ENCODE results near the gene MYL5. TPM values are rescaled to one million over a fixed set of nuclear protein-coding genes. Genes with fewer than 3 reads are reported as not detected.
A peak's percentile ranks its signal among the peaks of the same experiment; 100 is the strongest.

MYL5 gene
- total and polyA plus RNA-seq, 2 of the 13 experiments (the other 11 are each of a cell fraction or from before 2014, with no cell fraction given), result 6.5 to 16.0 TPM

- TF ChIP-seq ZUFSP (CRISPR knock-in tag; IDR thresholded peaks at IDR 0.05; ENCODE audit: borderline replicate concordance) (no peak), ZBED4 (CRISPR knock-in tag; IDR thresholded peaks at IDR 0.05; ENCODE audit: borderline replicate concordance) (peak; percentile 54; the same call in 1 of the 2 replicates), MED13 (CRISPR knock-in tag; IDR thresholded peaks at IDR 0.05) (0 out of 2 replicates have a peak, but pooled peaks have one; percentile 32), SOX13 (IDR thresholded peaks at IDR 0.05) (no peak), SOX13 (CRISPR knock-in tag; conservative IDR thresholded peaks at IDR 0.05 in 1 of 2, IDR thresholded peaks at IDR 0.05 in 1 of 2) (0 out of 4 replicates have a peak, but pooled peaks of 1 of the 2 experiments have one; percentile 5), ZMYM3 (CRISPR knock-in tag; IDR thresholded peaks at IDR 0.05) (no peak), XRCC5 (optimal IDR thresholded peaks at IDR 0.05; ENCODE audit: low read length) (peak; percentile 37), ESRRA (CRISPR knock-in tag; IDR thresholded peaks at IDR 0.05; ENCODE audit: low read depth) (peak; percentile 79), SP4 (CRISPR knock-in tag; IDR thresholded peaks at IDR 0.05) (0 out of 2 replicates have a peak, but pooled peaks have one; percentile 32), HOXA9 (CRISPR knock-in tag; IDR thresholded peaks at IDR 0.05; ENCODE audit: borderline replicate concordance) (no peak), RFX1 (IDR thresholded peaks at IDR 0.05) (no peak), ZNF230 (CRISPR knock-in tag; IDR thresholded peaks at IDR 0.05) (peak; percentile 64; the same call in 1 of the 2 replicates), POGZ (CRISPR knock-in tag; IDR thresholded peaks at IDR 0.05) (peak; percentile 68; the same call in 1 of the 2 replicates), MIER3 (CRISPR knock-in tag; IDR thresholded peaks at IDR 0.05; ENCODE audit: borderline replicate concordance) (no peak)
Observed at GRCh38 chr4:687048-687970, 13.0 kb downstream of the MYL5 start (continued).
